HG03139 (cell line): ENCODE results near the gene TBXAS1.
A peak's percentile ranks its signal among the peaks of the same experiment; 100 is the strongest.

ENCODE experiments used
- ATAC-seq: cut with Tn5 transposase; IDR thresholded peaks from one replicate; pipeline ENCODE4 v1.9.1; 2021; ENCODE audit not compliant: unreplicated experiment

The TBXAS1 gene

GRCh38 chr7:140018125-140019043 is 189.3 kb downstream of the TBXAS1 start:
- ATAC-seq, result no peak

GRCh38 chr7:140019172-140019571 is 190.1 kb downstream of the TBXAS1 start:
- no peak for ATAC-seq

GRCh38 chr7:140019606-140020005 is 190.5 kb downstream of the TBXAS1 start:
- ATAC-seq, result no peak

- ATAC-seq, result no peak
Observed at GRCh38 chr7:140021603-140022002, 192.5 kb downstream of the TBXAS1 start.

- ATAC-seq, result no peak
Observed at GRCh38 chr7:140022582-140023211, 193.6 kb downstream of the TBXAS1 start.

GRCh38 chr7:140023728-140024127 is 194.7 kb downstream of the TBXAS1 start:
- ATAC-seq, result no peak

GRCh38 chr7:140024585-140024984 is 195.5 kb downstream of the TBXAS1 start:
- no peak for ATAC-seq

GRCh38 chr7:140025241-140025640 is 196.2 kb downstream of the TBXAS1 start:
- ATAC-seq, result no peak

GRCh38 chr7:140025814-140026433 is 196.9 kb downstream of the TBXAS1 start:
- no peak for ATAC-seq

- no peak for ATAC-seq
Observed at GRCh38 chr7:140026935-140027334, 197.9 kb downstream of the TBXAS1 start.

- no peak for ATAC-seq
Observed at GRCh38 chr7:140027858-140028257, 198.8 kb downstream of the TBXAS1 start.

- no peak for ATAC-seq
Observed at GRCh38 chr7:140028311-140028710, 199.2 kb downstream of the TBXAS1 start.

GRCh38 chr7:140029072-140029471 is 200.0 kb downstream of the TBXAS1 start:
- ATAC-seq, result no peak

- no peak for ATAC-seq
Observed at GRCh38 chr7:140031364-140031763, 202.3 kb downstream of the TBXAS1 start.

- no peak for ATAC-seq
Observed at GRCh38 chr7:140033036-140033435, 204.0 kb downstream of the TBXAS1 start.

- ATAC-seq, result no peak
Observed at GRCh38 chr7:140033779-140034363, 204.8 kb downstream of the TBXAS1 start.

GRCh38 chr7:140034421-140034820 is 205.4 kb downstream of the TBXAS1 start:
- ATAC-seq, result no peak

- ATAC-seq, result no peak
Observed at GRCh38 chr7:140035400-140036223, 206.5 kb downstream of the TBXAS1 start.

GRCh38 chr7:140036224-140036962 is 207.3 kb downstream of the TBXAS1 start:
- peak; percentile 69 for ATAC-seq

GRCh38 chr7:140039066-140039465 is 210.0 kb downstream of the TBXAS1 start:
- no peak for ATAC-seq
